DND-41 (cell line): ENCODE data around the gene EXOC3.

ENCODE experiments used
- CTCF ChIP-seq: IDR thresholded peaks from 2 replicates; pipeline ENCODE4 v1.5.1; 2012; ENCODE audit warnings: borderline replicate concordance, low read length, moderate library complexity, mild to moderate bottlenecking; ENCODE audit not compliant: poor library complexity, severe bottlenecking; ENCODE audit errors: extremely low read depth
- EZH2 ChIP-seq: IDR thresholded peaks from 3 replicates; pipeline ENCODE4 v1.6.1; 2012; ENCODE audit warnings: borderline replicate concordance, low read depth, mild to moderate bottlenecking, moderate library complexity, low read length, inconsistent platforms; ENCODE audit not compliant: severe bottlenecking

- no peak for TF ChIP-seq CTCF
- no peak for TF ChIP-seq EZH2
Measured at GRCh38 chr5:437281-437771, 5.7 kb upstream of the EXOC3 start.
